ENCODE results near the gene DUSP19. TPM values are rescaled to one million over a fixed set of nuclear protein-coding genes. Genes with fewer than 3 reads are reported as not detected.

The DUSP19 gene
- total RNA-seq, 1 donor from 2014 or later: 1.8 TPM

- DNase-seq (ENCODE audit: low read depth): no peak
Measured at GRCh38 chr2:183068561-183068960, 10.0 kb upstream of the DUSP19 start.

GRCh38 chr2:183069174-183069573 lies 9.4 kb upstream of the DUSP19 start:
- no peak for DNase-seq (ENCODE audit: low read depth)

GRCh38 chr2:183070942-183071844 lies 7.4 kb upstream of the DUSP19 start:
- DNase-seq (ENCODE audit: low read depth): peak; percentile 22

- no peak for DNase-seq (ENCODE audit: low read depth)
Measured at GRCh38 chr2:183072177-183072576, 6.4 kb upstream of the DUSP19 start.

- DNase-seq (ENCODE audit: low read depth): no peak
Measured at GRCh38 chr2:183078163-183078463, 434 bp upstream of the DUSP19 start.

- peak; percentile 9 for DNase-seq (ENCODE audit: low read depth)
Measured at GRCh38 chr2:183079139-183079775, 710 bp downstream of the DUSP19 start.

GRCh38 chr2:183081911-183082310 lies 3.4 kb downstream of the DUSP19 start:
- DNase-seq (ENCODE audit: low read depth): peak; percentile 19

- peak; percentile 56 for DNase-seq (ENCODE audit: low read depth)
Measured at GRCh38 chr2:183088061-183088460, 9.5 kb downstream of the DUSP19 start.

- peak; percentile 9 for DNase-seq (ENCODE audit: low read depth)
Measured at GRCh38 chr2:183089192-183089851, 10.8 kb downstream of the DUSP19 start.

- DNase-seq (ENCODE audit: low read depth): no peak
Measured at GRCh38 chr2:183091318-183091953, 12.9 kb downstream of the DUSP19 start.

- DNase-seq (ENCODE audit: low read depth): no peak
Measured at GRCh38 chr2:183091954-183092345, 13.4 kb downstream of the DUSP19 start.

- DNase-seq (ENCODE audit: low read depth): peak; percentile 53
Measured at GRCh38 chr2:183093857-183094657, 15.5 kb downstream of the DUSP19 start.

- peak; percentile 74 for DNase-seq (ENCODE audit: low read depth)
Measured at GRCh38 chr2:183105402-183106134, 27.0 kb downstream of the DUSP19 start.

- no peak for DNase-seq (ENCODE audit: low read depth)
Measured at GRCh38 chr2:183112577-183112976, 34.0 kb downstream of the DUSP19 start.

- no peak for DNase-seq (ENCODE audit: low read depth)
Measured at GRCh38 chr2:183113630-183114029, 35.1 kb downstream of the DUSP19 start.

- no peak for DNase-seq (ENCODE audit: low read depth)
Measured at GRCh38 chr2:183117226-183117625, 38.7 kb downstream of the DUSP19 start.

- DNase-seq (ENCODE audit: low read depth): no peak
Measured at GRCh38 chr2:183123117-183123958, 44.8 kb downstream of the DUSP19 start.

GRCh38 chr2:183123959-183124221 lies 45.3 kb downstream of the DUSP19 start:
- no peak for DNase-seq (ENCODE audit: low read depth)

GRCh38 chr2:183124222-183124956 lies 45.8 kb downstream of the DUSP19 start, which contains the start of gene NUP35:
Gene NUP35 (plus strand): TSS chr2:183124443. CDS start chr2:183124458, 15 bp downstream.
- DNase-seq (ENCODE audit: low read depth): peak; percentile 86
